ENCODE data around the gene NEK11.
A peak's percentile ranks its signal among the peaks of the same experiment; 100 is the strongest.

The NEK11 gene

DNA sequence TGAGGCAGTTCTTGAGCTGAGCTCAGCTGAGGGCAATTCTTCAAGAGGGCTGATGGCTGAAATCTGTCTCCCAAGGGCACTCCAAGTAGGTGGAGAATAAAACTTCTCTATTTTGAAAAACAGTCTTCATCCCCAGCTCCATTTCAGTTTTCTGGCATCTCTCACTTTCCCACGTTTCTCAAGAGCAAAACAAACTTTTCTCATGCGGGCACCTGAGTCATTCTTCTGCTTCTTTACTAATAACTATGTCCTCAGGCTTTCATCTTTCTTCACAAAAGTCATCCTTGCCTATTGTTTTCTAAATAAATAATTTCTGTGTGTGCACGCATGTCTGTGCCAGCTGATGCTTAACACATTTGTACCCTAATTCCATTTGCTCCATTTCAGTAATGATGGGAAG lies 258.8 kb downstream of the NEK11 start:
- DNase-seq (ENCODE audit: low read depth) = no peak
- no peak overlapping the region for H3K4me3 ChIP-seq (ENCODE audit: low read depth, low read length)
- TF ChIP-seq, protein P1, sequence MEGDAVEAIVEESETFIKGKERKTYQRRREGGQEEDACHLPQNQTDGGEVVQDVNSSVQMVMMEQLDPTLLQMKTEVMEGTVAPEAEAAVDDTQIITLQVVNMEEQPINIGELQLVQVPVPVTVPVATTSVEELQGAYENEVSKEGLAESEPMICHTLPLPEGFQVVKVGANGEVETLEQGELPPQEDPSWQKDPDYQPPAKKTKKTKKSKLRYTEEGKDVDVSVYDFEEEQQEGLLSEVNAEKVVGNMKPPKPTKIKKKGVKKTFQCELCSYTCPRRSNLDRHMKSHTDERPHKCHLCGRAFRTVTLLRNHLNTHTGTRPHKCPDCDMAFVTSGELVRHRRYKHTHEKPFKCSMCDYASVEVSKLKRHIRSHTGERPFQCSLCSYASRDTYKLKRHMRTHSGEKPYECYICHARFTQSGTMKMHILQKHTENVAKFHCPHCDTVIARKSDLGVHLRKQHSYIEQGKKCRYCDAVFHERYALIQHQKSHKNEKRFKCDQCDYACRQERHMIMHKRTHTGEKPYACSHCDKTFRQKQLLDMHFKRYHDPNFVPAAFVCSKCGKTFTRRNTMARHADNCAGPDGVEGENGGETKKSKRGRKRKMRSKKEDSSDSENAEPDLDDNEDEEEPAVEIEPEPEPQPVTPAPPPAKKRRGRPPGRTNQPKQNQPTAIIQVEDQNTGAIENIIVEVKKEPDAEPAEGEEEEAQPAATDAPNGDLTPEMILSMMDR (IDR thresholded peaks at IDR 0.05; ENCODE audit: insufficient read depth, low read depth, low read length, missing control alignments) = no peak

DNA sequence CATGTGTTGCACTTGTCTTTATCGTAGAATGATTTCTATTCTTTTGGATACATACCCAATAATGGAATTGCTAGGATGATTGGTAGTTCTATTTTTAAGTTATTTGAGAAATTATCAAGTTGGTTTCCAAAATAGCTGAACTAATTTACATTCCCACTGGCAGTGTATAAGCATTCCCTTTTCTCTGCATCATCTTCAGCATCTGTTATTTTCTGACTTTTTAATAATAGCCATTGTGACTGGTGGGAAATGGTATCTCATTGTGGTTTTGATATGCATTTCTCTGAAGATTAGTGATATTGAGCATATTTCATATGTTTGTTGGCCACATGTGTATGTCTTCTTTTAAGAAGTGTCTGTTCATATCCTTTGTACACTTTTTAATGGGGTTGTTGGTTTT lies 273.2 kb downstream of the NEK11 start:
- H3K4me3 ChIP-seq (ENCODE audit: low read depth, low read length) = no peak overlapping the region
- TF ChIP-seq, protein P1 (IDR thresholded peaks at IDR 0.05; ENCODE audit: insufficient read depth, low read depth, low read length, missing control alignments) = no peak
- DNase-seq (ENCODE audit: low read depth) = no peak

DNA sequence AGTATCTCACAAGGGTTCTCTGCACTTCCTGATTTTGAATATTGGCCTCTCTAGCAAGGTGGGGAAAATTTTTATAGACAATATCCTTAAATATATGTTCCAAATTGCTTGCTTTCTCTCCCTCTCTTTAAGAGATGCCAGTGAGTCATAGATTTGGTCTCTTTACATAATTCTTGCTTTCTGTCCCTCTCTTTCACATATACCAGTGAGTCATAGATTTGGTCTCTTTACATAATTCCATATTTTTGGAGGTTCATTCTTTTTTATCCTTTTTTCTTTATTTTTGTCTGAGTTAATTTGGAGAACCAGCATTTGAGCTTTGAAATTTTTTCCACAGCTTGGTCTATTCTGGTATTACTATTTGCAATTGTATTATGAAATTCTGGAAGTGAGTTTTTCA lies 277.2 kb downstream of the NEK11 start:
- no peak overlapping the region for H3K4me3 ChIP-seq (ENCODE audit: low read depth, low read length)
- TF ChIP-seq, protein P1 (IDR thresholded peaks at IDR 0.05; ENCODE audit: insufficient read depth, low read depth, low read length, missing control alignments) = no peak
- no peak for DNase-seq (ENCODE audit: low read depth)

DNA sequence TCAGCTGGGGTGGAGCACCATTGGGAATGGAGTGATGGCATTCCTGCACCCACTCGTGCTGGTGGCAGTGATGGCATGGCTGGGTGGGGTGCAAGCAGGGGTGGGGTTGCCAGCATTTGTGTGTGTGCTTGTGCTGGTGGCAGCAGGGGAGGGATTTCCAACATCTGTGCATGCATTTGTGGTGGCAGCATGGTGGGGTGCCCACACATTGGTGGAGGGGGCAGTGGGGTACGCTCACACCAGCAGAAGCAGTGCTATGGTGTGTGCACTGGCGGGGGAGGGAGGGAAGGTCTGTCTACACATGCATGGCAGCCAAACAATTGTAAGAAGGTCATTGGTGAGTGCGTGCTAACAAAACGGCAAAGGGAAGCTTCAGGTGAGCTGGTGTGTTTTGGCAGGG lies 278.2 kb downstream of the NEK11 start:
- no peak overlapping the region for H3K4me3 ChIP-seq (ENCODE audit: low read depth, low read length)
- no peak for DNase-seq (ENCODE audit: low read depth)
- TF ChIP-seq, protein P1 (IDR thresholded peaks at IDR 0.05; ENCODE audit: insufficient read depth, low read depth, low read length, missing control alignments) = no peak

DNA sequence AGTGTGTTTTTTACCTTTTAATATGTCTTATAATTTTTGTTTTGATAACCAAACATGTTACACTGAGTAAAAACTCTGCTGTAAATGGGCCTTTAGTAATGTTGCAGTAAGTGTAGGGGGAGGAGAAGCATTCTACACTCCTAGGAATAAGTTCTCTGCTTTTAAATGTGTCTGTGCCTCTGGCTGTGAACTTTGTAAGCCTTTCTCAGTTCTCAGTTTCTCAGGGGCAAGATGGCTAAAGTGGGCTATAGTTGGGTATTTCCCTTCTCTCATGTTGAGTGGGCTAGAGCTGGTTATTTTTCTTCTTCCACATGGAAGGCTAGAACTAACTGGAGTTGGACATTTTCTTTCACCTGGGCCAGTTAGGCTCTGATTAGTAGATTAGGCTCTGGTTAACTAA lies 279.6 kb downstream of the NEK11 start:
- DNase-seq (ENCODE audit: low read depth) = peak; percentile 47

DNA sequence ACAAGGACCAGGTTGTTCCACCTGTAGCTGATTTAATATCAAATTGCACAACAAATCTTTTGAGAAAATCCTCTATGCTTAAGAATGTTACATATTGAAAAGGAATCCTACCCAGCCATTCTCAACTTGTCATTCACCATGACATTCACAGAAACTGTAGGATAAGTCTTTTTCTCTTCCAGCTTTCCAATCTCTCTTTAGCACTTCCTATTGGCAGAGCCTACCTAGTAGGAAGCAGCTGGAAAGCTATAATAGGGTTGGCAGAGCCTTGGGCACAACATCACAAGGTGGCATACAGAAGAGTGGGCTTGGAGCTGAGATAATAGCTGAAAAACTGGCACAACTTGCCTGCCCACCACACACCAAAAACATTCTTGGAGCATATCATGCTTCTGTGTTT lies 287.6 kb downstream of the NEK11 start:
- H3K4me3 ChIP-seq (ENCODE audit: low read depth, low read length) = no peak overlapping the region
- DNase-seq (ENCODE audit: low read depth) = no peak
- TF ChIP-seq, protein P1 (IDR thresholded peaks at IDR 0.05; ENCODE audit: insufficient read depth, low read depth, low read length, missing control alignments) = no peak

More for the DNA sequence above, 279.6 kb downstream of the NEK11 start:
- TF ChIP-seq, protein P1 (IDR thresholded peaks at IDR 0.05; ENCODE audit: insufficient read depth, low read depth, low read length, missing control alignments) = no peak
- H3K4me3 ChIP-seq (ENCODE audit: low read depth, low read length) = no peak overlapping the region

DNA sequence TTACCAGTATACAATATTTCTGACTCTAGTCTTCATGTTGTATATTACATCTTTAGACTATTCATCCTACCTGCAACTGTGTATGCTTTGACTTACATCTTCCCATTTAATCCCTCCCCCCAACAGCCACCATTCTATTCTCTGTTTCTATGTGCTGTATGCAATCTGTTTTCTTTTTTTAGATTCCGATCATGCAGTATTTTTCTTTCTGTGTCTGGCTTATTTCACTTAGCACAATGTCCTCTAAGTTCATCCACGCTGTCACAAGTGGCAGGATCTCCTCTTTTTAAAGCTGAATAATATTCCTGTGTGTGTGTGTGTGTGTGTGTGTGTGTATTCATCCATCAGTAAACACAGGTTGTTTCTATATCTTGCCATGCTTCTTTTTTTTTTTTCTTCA lies 288.5 kb downstream of the NEK11 start:
- no peak overlapping the region for H3K4me3 ChIP-seq (ENCODE audit: low read depth, low read length)
- DNase-seq (ENCODE audit: low read depth) = no peak
- TF ChIP-seq, protein P1 (IDR thresholded peaks at IDR 0.05; ENCODE audit: insufficient read depth, low read depth, low read length, missing control alignments) = no peak

Measured in GM12865 (cell line).